Heart right ventricle (tissue), 16 donors: ENCODE results near the gene CARS2. TPM values are rescaled to one million over a fixed set of nuclear protein-coding genes. Genes with fewer than 3 reads are reported as not detected.

Source experiments
- ATAC-seq, 8 donors: fragments of 200-7000 bp; cut with Tn5 transposase; one replicate each; pipeline ENCODE4 v1.9.1; 2020; ENCODE audit warnings: mild to moderate bottlenecking in 8 of 8, moderate library complexity in 8 of 8, moderate number of reproducible peaks in 1 of 8
- DNase-seq, 2 donors: peaks; one replicate each; pipeline ENCODE4 v3.0.0-alpha.2; 2020
- H3K27ac ChIP-seq, 10 donors: fragments of 200-600 bp; sonication (generic) in 2 of 10; one replicate each; pipeline versions ENCODE4 v1.5.0 to v1.8.0; 2020 to 2022; ENCODE audit warnings: mild to moderate bottlenecking in 3 of 10
- H3K27me3 ChIP-seq, 7 donors: fragments of 200-600 bp; one replicate each; pipeline ENCODE4 v1.8.0; 2021 to 2022; ENCODE audit warnings: mild to moderate bottlenecking in 2 of 7
- H3K36me3 ChIP-seq, 9 donors: fragments of 200-600 bp; sonication (generic) in 1 of 9; one replicate each; pipeline versions ENCODE4 v1.5.0 to v1.8.0; 2020 to 2022; ENCODE audit warnings: mild to moderate bottlenecking in 2 of 9
- H3K4me1 ChIP-seq, 9 donors: fragments of 200-600 bp; sonication (generic) in 1 of 9; one replicate each; pipeline versions ENCODE4 v1.5.0 to v1.8.0; 2020 to 2022; ENCODE audit warnings: mild to moderate bottlenecking in 4 of 9
- H3K4me3 ChIP-seq, 10 donors: fragments of 200-600 bp; sonication (generic) in 2 of 10; one replicate each; pipeline versions ENCODE4 v1.5.0 to v1.8.0; 2020 to 2022; ENCODE audit warnings: mild to moderate bottlenecking in 7 of 10, moderate library complexity in 2 of 10
- H3K9me3 ChIP-seq, 11 donors: fragments of 200-600 bp in 10 of 11; sonication (generic) in 2 of 11; one replicate each; pipeline versions ENCODE4 v1.5.0 to v1.8.0; 2013 to 2022; ENCODE audit warnings: mild to moderate bottlenecking in 2 of 11, control low read depth in 1 of 11, moderate library complexity in 1 of 11
- CTCF ChIP-seq, 9 donors: fragments of 200-600 bp; sonication (generic) in 2 of 9; IDR thresholded peaks; one replicate each; pipeline versions ENCODE4 v1.5.0 to v1.8.0; 2021 to 2022; ENCODE audit warnings: antibody characterized with exemption in 9 of 9, mild to moderate bottlenecking in 5 of 9, moderate library complexity in 1 of 9
- WGBS, 2 donors: extraction: QIAGEN DNeasy Blood & Tissue Kit; methylation state at CpG; one replicate each; pipeline ENCODE4 v1.1.7; 2013; ENCODE audit warnings: inconsistent platforms in 1 of 2; 5-methylcytosine and 5-hydroxymethylcytosine counted together
- intact Hi-C, 10 donors: fragments of 100-400 bp; cut with DNase I; formaldehyde crosslinking; loops; one replicate each; pipeline versions ENCODE4 v1.11.1 to v1.14.2; 2022
- polyA plus RNA-seq, 2 donors: library from polyadenylated mRNA; stranded (reverse); fragments of 200-250 nt; gene quantifications; one replicate each; pipeline ENCODE4 v1.2.3, GENCODE V29; 2013
- total RNA-seq, 10 donors: library from RNA; stranded (reverse); fragmentation: NEBNext Ultra II Directional in 3 of 10; extraction: Animal tissue kit (Norgen Biotek cat#: 25700) in 3 of 10; gene quantifications; one replicate each; pipeline versions ENCODE4 v1.2.1 to v1.2.4, GENCODE V29; 2021 to 2023
- donor health status: Arrhythmogenic right ventricular cardiomyopathy.
- donor health status: ischemic (EF 13 %, LVEDD 7.1; RV severe dilation, severe dysfunction).
- donor health status: healthy with polysubstance abuse.
- donor health status: DM: no; HTN: yes; CAD: no.
- donor health status: DM: no; HTN: no; CAD: no.
- donor health status: ischemic (EF 25% LVEDD 6.9; RV normal size, moderate dysfunction).
- donor health status: ischemic (EF 25% LVEDD 5.7; RV mildly dilated, moderate dysfunction).
- donor health status: healthy.
- donor health status: DM: yes; HTN: yes; CAD: no.
- donor health status: Ischemic cardiomyopathy.
- donor health status: ischemic (EF 35%, LVEDD 5.7; RV mildly dilated, moderate dysfunction).
- donor health status: nonischemic (EF 11% LVEDD 7.7; RV severe dilation, severe dysfunction).
- donor health status: DM: yes; HTN: yes; CAD: no.
- donor health status: PGD.
- donor health status: ischemic (EF 29% LVEDD 5.4; RV normal size, mild dysfunction).
- donor health status: nonischemic (EF 23%, LVEDD 6.1; RV moderate dilation, normal function).

The CARS2 gene
- total and polyA plus RNA-seq, 12 donors: 35.2 to 103 (median 44.0) TPM

- WGBS, 2 donors: 91 to 96% methylated on average over 10 of the region's 10 CpGs
- DNase-seq: no peak
- H3K27me3 ChIP-seq: no peaks in the 10 kb centered on the region
- peaks cover 0 to 72% (median 0%) of the 10 kb centered on the region in 9 donors for H3K36me3 ChIP-seq
- H3K27ac ChIP-seq: no peak overlapping the region
- H3K9me3 ChIP-seq: no peaks in the 10 kb centered on the region
- intact Hi-C loops: no loop called here
- H3K4me3 ChIP-seq: no peak overlapping the region
- no peak for ATAC-seq
- peaks cover 0 to 5% (median 0%) of the 10 kb centered on the region in 9 donors for H3K4me1 ChIP-seq
- TF ChIP-seq CTCF (IDR thresholded peaks at IDR 0.05): no peak
Measured at GRCh38 chr13:110652231-110652730, 53.6 kb downstream of the CARS2 start.

DNA sequence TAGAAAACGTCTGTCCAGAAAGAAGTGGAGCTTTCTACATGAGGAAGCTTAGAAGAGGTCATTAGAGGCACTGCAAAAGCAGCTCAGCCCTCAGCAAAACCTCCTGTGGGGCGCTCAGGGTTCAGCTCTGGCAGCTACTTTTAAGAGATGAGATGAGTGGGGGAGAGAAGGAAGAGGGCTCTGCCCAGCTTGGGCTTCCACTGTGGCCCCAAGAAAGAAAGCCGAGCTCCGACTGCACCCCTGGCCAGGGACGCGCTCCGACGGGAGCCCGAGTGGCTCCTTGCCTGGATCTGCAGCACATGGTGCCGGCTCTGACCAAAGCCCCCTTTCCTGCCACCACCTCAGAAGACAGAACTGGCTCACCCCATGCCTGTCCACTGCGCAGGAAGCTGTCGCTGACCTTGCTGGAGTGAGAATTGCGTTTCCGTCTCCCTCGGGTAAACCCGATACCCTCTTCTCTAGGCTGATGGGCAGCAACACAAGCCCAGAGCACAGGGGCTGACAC is 54.1 kb downstream of the CARS2 start:
- intact Hi-C loops: no loop called here
- Histone ChIP-seq H3K4me3 (no peak overlapping the region), H3K27ac (no peak overlapping the region), H3K9me3 (no peaks in the 10 kb centered on the region), H3K36me3 (peaks cover 0 to 76% (median 0%) of the 10 kb centered on the region in 9 donors), H3K27me3 (no peaks in the 10 kb centered on the region), H3K4me1 (peaks cover 0 to 5% (median 0%) of the 10 kb centered on the region in 9 donors)
- no peak for TF ChIP-seq CTCF (IDR thresholded peaks at IDR 0.05)
- no peak for ATAC-seq
- 90 to 95% methylated on average over 16 of the region's 16 CpGs for WGBS, 2 donors
- no peak for DNase-seq

GRCh38 chr13:110651271-110651670 is 54.6 kb downstream of the CARS2 start:
- Histone ChIP-seq H3K4me3 (no peak overlapping the region), H3K27me3 (no peaks in the 10 kb centered on the region), H3K36me3 (peaks cover 0 to 80% (median 0%) of the 10 kb centered on the region in 9 donors), H3K9me3 (no peaks in the 10 kb centered on the region), H3K4me1 (peaks cover 0 to 5% (median 0%) of the 10 kb centered on the region in 9 donors), H3K27ac (no peak overlapping the region)
- DNase-seq: no peak
- no peak for TF ChIP-seq CTCF (IDR thresholded peaks at IDR 0.05)
- ATAC-seq: no peak
- 92 to 93% methylated on average over 14 of the region's 14 CpGs for WGBS, 2 donors
- intact Hi-C loops: no loop called here

DNA sequence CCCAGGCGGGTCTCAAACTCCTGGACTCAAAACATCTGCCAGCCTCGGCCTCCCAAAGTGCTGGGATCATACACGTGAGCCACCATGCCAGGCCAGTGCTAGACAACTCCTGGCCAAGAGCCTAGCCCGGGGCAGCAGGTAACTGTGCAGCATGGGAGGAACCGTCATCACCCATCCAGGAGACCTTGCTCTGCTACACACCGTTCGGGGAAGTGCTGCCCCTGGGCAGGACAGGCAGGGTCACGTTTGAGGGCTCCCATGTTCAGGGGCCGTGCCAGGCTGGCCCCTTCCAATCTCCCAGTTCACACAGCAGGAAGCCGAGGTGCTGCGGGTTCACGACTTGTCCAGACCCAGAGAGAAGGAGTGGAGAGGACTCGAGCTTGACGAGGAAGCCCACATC is 55.5 kb downstream of the CARS2 start:
- ATAC-seq (no peak), DNase-seq (no peak)
- H3K27ac ChIP-seq: no peak overlapping the region
- no peak for TF ChIP-seq CTCF (IDR thresholded peaks at IDR 0.05)
- 90 to 92% methylated on average over 14 of the region's 14 CpGs for WGBS, 2 donors
- intact Hi-C loops: no loop called here
- H3K9me3 ChIP-seq: no peaks in the 10 kb centered on the region
- H3K27me3 ChIP-seq: no peaks in the 10 kb centered on the region
- H3K4me3 ChIP-seq: no peak overlapping the region
- H3K36me3 ChIP-seq: peaks cover 0 to 79% (median 0%) of the 10 kb centered on the region in 9 donors
- H3K4me1 ChIP-seq: peaks cover 0 to 5% (median 0%) of the 10 kb centered on the region in 9 donors
